Choroid plexus epithelial cell (primary cell): ENCODE measurements around the gene TNPO3.
"Not testable (repeated sequence)": the region's sequence is repeated elsewhere in the genome, so short reads cannot be mapped to it uniquely, and the experiment has no call there.

ENCODE experiments used
- DNase-seq: peaks from one replicate; pipeline ENCODE4 v3.0.0-alpha.2; 2010; ENCODE audit warnings: low read depth
- H3K4me3 ChIP-seq: 2 replicates; pipeline ENCODE4 v1.5.1; 2011; ENCODE audit warnings: low read depth, mild to moderate bottlenecking, control low read depth, low read length, moderate library complexity
- CTCF ChIP-seq: conservative IDR thresholded peaks from 2 replicates; pipeline ENCODE4 v1.5.1; 2011; ENCODE audit warnings: low read depth, mild to moderate bottlenecking, control low read depth, inconsistent platforms, low read length, moderate library complexity

Gene TNPO3

GRCh38 chr7:128944487-128945236 lies 110.2 kb downstream of the TNPO3 start:
- H3K4me3 ChIP-seq: no peak overlapping the region
- TF ChIP-seq CTCF: no peak
- DNase-seq: no peak

GRCh38 chr7:128943251-128943650 lies 111.7 kb downstream of the TNPO3 start:
- not testable (repeated sequence) for DNase-seq, H3K4me3 ChIP-seq

GRCh38 chr7:128941946-128942526 lies 112.9 kb downstream of the TNPO3 start:
- no peak for DNase-seq
- no peak overlapping the region for H3K4me3 ChIP-seq
- no peak for TF ChIP-seq CTCF

GRCh38 chr7:128941323-128941890 lies 113.5 kb downstream of the TNPO3 start:
- H3K4me3 ChIP-seq: no peak overlapping the region

GRCh38 chr7:128940494-128941322 lies 114.2 kb downstream of the TNPO3 start:
- no peak overlapping the region for H3K4me3 ChIP-seq
- no peak for TF ChIP-seq CTCF
- no peak for DNase-seq

More at GRCh38 chr7:128941323-128941890, 113.5 kb downstream of the TNPO3 start:
- DNase-seq: no peak
- no peak for TF ChIP-seq CTCF

- no peak for TF ChIP-seq CTCF
- H3K4me3 ChIP-seq: no peak overlapping the region
- no peak for DNase-seq
Measured at GRCh38 chr7:128939861-128940410, 115.0 kb downstream of the TNPO3 start.
